HCT116 (cell line): ENCODE measurements around the gene KIAA0232. TPM values are rescaled to one million over a fixed set of nuclear protein-coding genes. Genes with fewer than 3 reads are reported as not detected.

Source experiments
- ATAC-seq: fragments of 200-7000 bp; cut with Tn5 transposase; 2 replicates; pipeline ENCODE4 v1.9.1; 2020; ENCODE audit warnings: mild to moderate bottlenecking, moderate library complexity
- BruUV-seq: library from RNA; stranded (reverse); fragments of 400-500 nt; replicated peaks from 2 replicates; lab custom pipeline; 2021; lab: Mats Ljungman, UMichigan
- CTCF ChIA-PET: fragments of 300-600 bp; sonication (Branson Sonifier 250); formaldehyde crosslinking; loops from one replicate; lab custom pipeline; 2021; ENCODE audit warnings: antibody characterized with exemption; lab: Charles Lee
- POLR2A ChIA-PET: fragments of 300-600, 350-600 bp; sonication (Branson Sonifier 250); formaldehyde crosslinking; loops from one replicate; lab custom pipeline; 2021; ENCODE audit warnings: antibody characterized with exemption; lab: Charles Lee
- RAD21 ChIA-PET, 2 experiments: fragments of 300-600 bp; sonication (Branson Sonifier 250); formaldehyde crosslinking; loops; one replicate each; lab custom pipeline; 2023; ENCODE audit warnings: low total read pairs in 2 of 2; ENCODE audit not compliant: uncharacterized antibody in 2 of 2, unreplicated experiment in 2 of 2, low non-redundant PET in 1 of 2; lab: Charles Lee
- DNase-seq: peaks from one replicate; pipeline ENCODE4 v3.0.0-alpha.2; 2010; ENCODE audit warnings: low read depth, low spot score
- H2AFZ ChIP-seq: fragments of 200-600 bp; shearing (Covaris generic), sonication (generic); 2 replicates; pipeline ENCODE4 v1.6.1; 2017; ENCODE audit warnings: low read depth, mixed run types, mixed read lengths, antibody characterized with exemption, low read length; ENCODE audit not compliant: poor library complexity, severe bottlenecking
- H3K27ac ChIP-seq: 2 replicates; pipeline ENCODE4 v1.5.1; 2012; ENCODE audit warnings: low read depth, low read length
- H3K27me3 ChIP-seq: fragments of 200-600 bp; sonication (generic); 2 replicates; pipeline ENCODE4 v1.6.1; 2016; ENCODE audit warnings: mixed run types, low read length, mixed read lengths; ENCODE audit not compliant: insufficient read depth
- H3K36me3 ChIP-seq, 2 experiments: fragments of 200-500 bp in 1 of 2; fragments of 200-600 bp in 1 of 2; sonication (Bioruptor generic) in 1 of 2; sonication (generic) in 1 of 2; 2 replicates each; pipeline versions ENCODE4 v1.5.1 to v1.6.1; 2014 to 2016; ENCODE audit warnings: low read length in 2 of 2, inconsistent platforms in 1 of 2, mixed read lengths in 1 of 2, mixed run types in 1 of 2; ENCODE audit not compliant: insufficient read depth in 2 of 2, control insufficient read depth in 1 of 2
- H3K4me1 ChIP-seq, 2 experiments: fragments of 200-600 bp in 1 of 2; sonication (generic) in 1 of 2; 2 replicates each; pipeline versions ENCODE4 v1.5.1 to v1.6.1; 2012 to 2017; ENCODE audit warnings: low read length in 2 of 2, inconsistent platforms in 1 of 2, mild to moderate bottlenecking in 1 of 2, mixed read lengths in 1 of 2, mixed run types in 1 of 2, moderate library complexity in 1 of 2; ENCODE audit not compliant: insufficient read depth in 2 of 2, control insufficient read depth in 1 of 2
- H3K4me2 ChIP-seq: fragments of 200-600 bp; sonication (generic); 2 replicates; pipeline ENCODE4 v1.6.1; 2017; ENCODE audit warnings: mixed run types, low read length, mixed read lengths
- H3K4me3 ChIP-seq, 2 experiments: fragments of 200-600 bp in 1 of 2; sonication (generic) in 1 of 2; replicated peaks in 1 of 2; 2 replicates each; pipeline ENCODE4 v1.5.1; 2011 to 2016; ENCODE audit warnings: low read length in 2 of 2, control low read depth in 1 of 2, low read depth in 1 of 2, mild to moderate bottlenecking in 1 of 2, mixed read lengths in 1 of 2, mixed run types in 1 of 2
- H3K79me2 ChIP-seq: fragments of 200-600 bp; sonication (generic); 2 replicates; pipeline ENCODE4 v1.6.1; 2017; ENCODE audit warnings: mild to moderate bottlenecking, mixed run types, low read length, moderate library complexity, mixed read lengths; ENCODE audit not compliant: insufficient read depth
- H3K9ac ChIP-seq: fragments of 200-600 bp; sonication (generic); 2 replicates; pipeline ENCODE4 v1.6.1; 2016; ENCODE audit warnings: low read length, mixed read lengths
- H3K9me2 ChIP-seq: fragments of 200-600 bp; sonication (generic), shearing (Covaris generic); 2 replicates; pipeline ENCODE4 v1.6.1; 2017; ENCODE audit warnings: mixed run types, mild to moderate bottlenecking, moderate library complexity; ENCODE audit not compliant: insufficient read depth
- H3K9me3 ChIP-seq, 2 experiments: fragments of 200-500 bp in 1 of 2; fragments of 200-600 bp in 1 of 2; sonication (Bioruptor generic) in 1 of 2; sonication (generic) in 1 of 2; 2 replicates each; pipeline ENCODE4 v1.6.1; 2014 to 2017; ENCODE audit warnings: low read length in 2 of 2, mixed read lengths in 2 of 2, inconsistent platforms in 1 of 2, low read depth in 1 of 2, mild to moderate bottlenecking in 1 of 2, mixed run types in 1 of 2, moderate library complexity in 1 of 2; ENCODE audit not compliant: control insufficient read depth in 1 of 2, insufficient read depth in 1 of 2
- H4K20me1 ChIP-seq: fragments of 200-600 bp; sonication (generic), shearing (Covaris generic); 2 replicates; pipeline ENCODE4 v1.6.1; 2017; ENCODE audit warnings: mixed run types, mild to moderate bottlenecking, moderate library complexity; ENCODE audit not compliant: insufficient read depth
- ATF3 ChIP-seq: IDR thresholded peaks from 2 replicates; pipeline ENCODE4 v1.6.1; 2012
- CBX3 ChIP-seq: IDR thresholded peaks from 2 replicates; pipeline ENCODE4 v1.6.1; 2012; ENCODE audit warnings: low read depth
- CEBPB ChIP-seq: IDR thresholded peaks from 2 replicates; pipeline ENCODE4 v1.6.1; 2012; ENCODE audit warnings: low read depth
- CTCF ChIP-seq, 3 experiments: fragments of 200-600 bp in 1 of 3; sonication (generic) in 1 of 3; IDR thresholded peaks in 2 of 3; conservative IDR thresholded peaks in 1 of 3; 2 replicates each; pipeline ENCODE4 v1.5.1; 2012 to 2017; ENCODE audit warnings: low read depth in 2 of 3, low read length in 2 of 3, antibody characterized with exemption in 1 of 3, borderline replicate concordance in 1 of 3, control low read depth in 1 of 3, mild to moderate bottlenecking in 1 of 3, mixed read lengths in 1 of 3, mixed run types in 1 of 3, moderate library complexity in 1 of 3; ENCODE audit not compliant: insufficient read depth in 1 of 3
- EGR1 ChIP-seq: IDR thresholded peaks from 2 replicates; pipeline ENCODE4 v1.6.1; 2012; ENCODE audit warnings: low read depth
- ELF1 ChIP-seq: IDR thresholded peaks from 2 replicates; pipeline ENCODE4 v1.6.1; 2012; ENCODE audit warnings: low read depth, borderline replicate concordance
- EZH2 ChIP-seq: fragments of 200-600 bp; sonication (generic); IDR thresholded peaks from 2 replicates; pipeline ENCODE4 v1.6.1; 2017; ENCODE audit warnings: antibody characterized with exemption, mixed run types
- FOSL1 ChIP-seq: IDR thresholded peaks from 2 replicates; pipeline ENCODE4 v1.6.1; 2012; ENCODE audit warnings: low read depth
- POLR2AphosphoS5 ChIP-seq: IDR thresholded peaks from 2 replicates; pipeline ENCODE4 v1.6.1; 2011; ENCODE audit warnings: mild to moderate bottlenecking, low read depth, low read length, moderate library complexity
- RAD21 ChIP-seq: IDR thresholded peaks from 2 replicates; pipeline ENCODE4 v1.6.1; 2012; ENCODE audit warnings: low read depth, mild to moderate bottlenecking
- SIN3A ChIP-seq: IDR thresholded peaks from 2 replicates; pipeline ENCODE4 v1.6.1; 2012; ENCODE audit warnings: low read depth
- SP1 ChIP-seq: IDR thresholded peaks from 2 replicates; pipeline ENCODE4 v1.6.1; 2012; ENCODE audit warnings: low read depth
- SRF ChIP-seq: IDR thresholded peaks from 2 replicates; pipeline ENCODE4 v1.6.1; 2012; ENCODE audit warnings: low read depth
- YY1 ChIP-seq: IDR thresholded peaks from 2 replicates; pipeline ENCODE4 v1.6.1; 2011; ENCODE audit warnings: low read length, low read depth, moderate library complexity, mild to moderate bottlenecking; ENCODE audit not compliant: insufficient replicate concordance; ENCODE audit errors: extremely low read depth
- ZBTB33 ChIP-seq: IDR thresholded peaks from 2 replicates; pipeline ENCODE4 v1.6.1; 2011; ENCODE audit warnings: mild to moderate bottlenecking, low read length, moderate library complexity; ENCODE audit not compliant: insufficient replicate concordance; ENCODE audit errors: extremely low read depth
- ZFX ChIP-seq: fragments of 450-650 bp; IDR thresholded peaks from 2 replicates; pipeline ENCODE4 v1.6.1; 2017
- intact Hi-C: fragments of 100-400 bp; cut with micrococcal nuclease; formaldehyde crosslinking; loops from 2 replicates; pipeline ENCODE4 v1.10.0; 2022
- total RNA-seq: library from RNA; stranded (reverse); gene quantifications from one replicate; pipeline ENCODE4 v1.2.1, GENCODE V29; 2021; ENCODE audit not compliant: unreplicated experiment

KIAA0232 gene
- total RNA-seq, 1 experiment from 2014 or later: 18.1 TPM

GRCh38 chr4:6926081-6926480 is 143.6 kb downstream of the KIAA0232 start:
- Histone ChIP-seq H4K20me1 (no peaks in the 10 kb centered on the region), H3K9me2 (no peaks in the 10 kb centered on the region), H3K36me3 (peaks cover 5 to 16% of the 10 kb centered on the region in 2 experiments; a peak in 3 of 4 replicates), H3K4me1 (peaks cover 0 to 9% of the 10 kb centered on the region in 2 experiments; a peak in 1 of 4 replicates), H2AFZ (no peak overlapping the region), H3K4me3 (no peak overlapping the region), H3K27me3 (no peaks in the 10 kb centered on the region), H3K27ac (no peak overlapping the region), H3K79me2 (peaks cover 28% of the 10 kb centered on the region), H3K4me2 (no peak overlapping the region), H3K9me3 (no peaks in the 10 kb centered on the region), H3K9ac (no peak overlapping the region)
- ChIA-PET RAD21 (no interaction called here), POLR2A (no interaction called here), CTCF (interaction anchor here (1.1 kb wide), 1 partner anchor 9 kb away, joined by 4 read pairs; no protein-coding TSS in a partner anchor)
- intact Hi-C loops: no loop called here
- TF ChIP-seq CEBPB (no peak), SRF (no peak), FOSL1 (no peak), CBX3 (no peak)
- no peak for DNase-seq
- ATAC-seq: no peak
- BruUV-seq: no TSS peak

GRCh38 chr4:6926681-6927478 is 144.4 kb downstream of the KIAA0232 start:
- no TSS peak for BruUV-seq
- H3K79me2 ChIP-seq: peaks cover 26% of the 10 kb centered on the region
- POLR2A ChIA-PET: no interaction called here
- no peak overlapping the region for H3K4me2 ChIP-seq
- intact Hi-C loops: no loop called here
- peaks cover 5 to 16% of the 10 kb centered on the region in 2 experiments; a peak in 3 of 4 replicates for H3K36me3 ChIP-seq
- H3K9me3 ChIP-seq: no peaks in the 10 kb centered on the region
- no peaks in the 10 kb centered on the region for H4K20me1 ChIP-seq
- no peaks in the 10 kb centered on the region for H3K27me3 ChIP-seq
- H3K27ac ChIP-seq: no peak overlapping the region
- RAD21 ChIA-PET: no interaction called here
- no peak for ATAC-seq
- CTCF ChIA-PET: interaction anchor here (1.1 kb wide), 1 partner anchor 9 kb away, joined by 4 read pairs; no protein-coding TSS in a partner anchor
- H3K4me3 ChIP-seq: no peak overlapping the region
- no peak overlapping the region for H2AFZ ChIP-seq
- H3K4me1 ChIP-seq: peaks cover 0 to 9% of the 10 kb centered on the region in 2 experiments; a peak in 1 of 4 replicates
- no peak overlapping the region for H3K9ac ChIP-seq
- H3K9me2 ChIP-seq: no peaks in the 10 kb centered on the region
- DNase-seq: no peak
- no peak for TF ChIP-seq CTCF (IDR thresholded peaks at IDR 0.05 in 2 of 3, conservative IDR thresholded peaks at IDR 0.05 in 1 of 3; ENCODE audit: borderline replicate concordance in 1 of 3, insufficient read depth in 1 of 3, low read depth in 2 of 3, low read length in 2 of 3)
- TF ChIP-seq SP1: no peak
- no peak for TF ChIP-seq SRF
- no peak for TF ChIP-seq YY1
- no peak for TF ChIP-seq SIN3A
- TF ChIP-seq ZFX: no peak
- TF ChIP-seq ELF1: no peak
- TF ChIP-seq ZBTB33: no peak
- no peak for TF ChIP-seq POLR2AphosphoS5
- TF ChIP-seq RAD21: no peak
- no peak for TF ChIP-seq EGR1
- TF ChIP-seq CEBPB: no peak
- no peak for TF ChIP-seq EZH2
- TF ChIP-seq ATF3: no peak
